Measurements from ENCODE around the gene CEP295NL. TPM values are rescaled to one million over a fixed set of nuclear protein-coding genes. Genes with fewer than 3 reads are reported as not detected.

Gene CEP295NL
- total RNA-seq, 1 experiment from 2014 or later = 2.0 TPM

DNA sequence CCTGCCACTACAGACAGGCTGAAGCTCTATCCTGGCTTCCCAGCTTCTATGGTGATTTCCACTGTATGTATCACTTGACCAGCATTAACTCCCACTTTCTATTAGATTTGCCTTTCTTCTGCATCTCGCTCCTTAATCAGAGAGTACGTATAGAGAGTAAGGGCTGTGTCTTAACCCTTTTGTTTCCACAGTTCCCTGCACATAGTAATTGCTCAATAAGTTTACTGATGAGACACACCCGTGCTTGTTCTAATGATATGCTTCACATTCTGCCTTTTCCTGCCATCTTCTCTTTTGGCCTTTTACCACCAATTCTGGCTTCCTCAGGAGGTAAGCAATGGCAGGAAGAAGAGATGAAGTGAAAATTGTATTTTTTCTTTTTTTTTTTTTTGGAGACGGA is 41.8 kb downstream of the CEP295NL start:
- intact Hi-C loops (cut with micrococcal nuclease; ENCODE audit: unreplicated experiment) = no loop called here
- POLR2A ChIA-PET = no interaction called here
- DNase-seq = no peak
- Histone ChIP-seq H3K27me3 (replicated peaks; ENCODE audit: control insufficient read depth, insufficient read depth, low read length) (no peaks in the 10 kb centered on the region), H3K4me1 (no peaks in the 10 kb centered on the region), H3K4me3 (ENCODE audit: low read depth, low read length) (no peak overlapping the region), H3K9me3 (no peaks in the 10 kb centered on the region), H3K36me3 (ENCODE audit: control insufficient read depth, insufficient read depth, low read length) (no peaks in the 10 kb centered on the region)
- no peak overlapping the region for H3K27ac Mint-ChIP-seq (ENCODE audit: unreplicated experiment)
- no TSS peak for BruUV-seq (replicated peaks)
- no peak overlapping the region for H3K4me3 Mint-ChIP-seq (ENCODE audit: unreplicated experiment)
- no peaks in the 10 kb centered on the region for H3K4me1 Mint-ChIP-seq (ENCODE audit: low read depth, unreplicated experiment)
- no peaks in the 10 kb centered on the region for H3K9me3 Mint-ChIP-seq (ENCODE audit: unreplicated experiment)
- TF ChIP-seq CTCF (IDR thresholded peaks at IDR 0.05; ENCODE audit: insufficient read depth in 1 of 2, low read depth in 1 of 2, low read length in 1 of 2, severe bottlenecking in 1 of 2, unreplicated experiment in 1 of 2) = no peak
- H3K27me3 Mint-ChIP-seq (ENCODE audit: insufficient read depth, unreplicated experiment) = no peaks in the 10 kb centered on the region
- CTCF ChIA-PET = no interaction called here
- H3K36me3 Mint-ChIP-seq (ENCODE audit: insufficient read depth, unreplicated experiment) = peaks cover 53% of the 10 kb centered on the region

DNA sequence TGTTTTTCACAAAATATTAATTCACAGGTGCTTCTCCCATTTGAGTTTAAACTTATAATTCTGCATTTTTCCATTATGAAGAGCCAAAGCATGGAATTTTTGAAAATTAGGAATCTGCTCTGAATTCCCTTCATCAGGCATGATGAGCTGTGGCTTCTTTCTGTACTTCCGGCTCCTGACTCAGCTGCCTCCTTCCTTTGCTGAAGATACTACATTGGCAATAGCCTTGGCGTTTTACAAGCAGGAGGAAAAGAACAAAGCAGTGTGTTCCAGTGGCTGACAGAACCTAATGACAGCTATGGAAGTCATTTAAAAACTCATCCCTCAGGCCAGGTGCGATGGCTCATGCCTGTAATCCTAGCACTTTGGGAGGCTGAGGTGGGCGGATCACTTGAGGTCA is 44.0 kb downstream of the CEP295NL start:
- H3K36me3 ChIP-seq (ENCODE audit: control insufficient read depth, insufficient read depth, low read length) = no peaks in the 10 kb centered on the region
- no peak overlapping the region for H3K4me3 ChIP-seq (ENCODE audit: low read depth, low read length)
- ChIA-PET CTCF (no interaction called here), POLR2A (no interaction called here)
- Mint-ChIP-seq H3K27me3 (ENCODE audit: insufficient read depth, unreplicated experiment) (no peaks in the 10 kb centered on the region), H3K27ac (ENCODE audit: unreplicated experiment) (no peak overlapping the region), H3K4me1 (ENCODE audit: low read depth, unreplicated experiment) (no peaks in the 10 kb centered on the region), H3K4me3 (ENCODE audit: unreplicated experiment) (no peak overlapping the region), H3K9me3 (ENCODE audit: unreplicated experiment) (no peaks in the 10 kb centered on the region), H3K36me3 (ENCODE audit: insufficient read depth, unreplicated experiment) (peaks cover 46% of the 10 kb centered on the region)
- H3K4me1 ChIP-seq = peaks cover 3% of the 10 kb centered on the region; the same call in 1 of the 2 replicates
- TF ChIP-seq CTCF (IDR thresholded peaks at IDR 0.05; ENCODE audit: insufficient read depth in 1 of 2, low read depth in 1 of 2, low read length in 1 of 2, severe bottlenecking in 1 of 2, unreplicated experiment in 1 of 2) = no peak
- no TSS peak for BruUV-seq (replicated peaks)
- no peaks in the 10 kb centered on the region for H3K9me3 ChIP-seq
- no peak for DNase-seq
- H3K27me3 ChIP-seq (replicated peaks; ENCODE audit: control insufficient read depth, insufficient read depth, low read length) = no peaks in the 10 kb centered on the region
- intact Hi-C loops (cut with micrococcal nuclease; ENCODE audit: unreplicated experiment) = no loop called here

DNA sequence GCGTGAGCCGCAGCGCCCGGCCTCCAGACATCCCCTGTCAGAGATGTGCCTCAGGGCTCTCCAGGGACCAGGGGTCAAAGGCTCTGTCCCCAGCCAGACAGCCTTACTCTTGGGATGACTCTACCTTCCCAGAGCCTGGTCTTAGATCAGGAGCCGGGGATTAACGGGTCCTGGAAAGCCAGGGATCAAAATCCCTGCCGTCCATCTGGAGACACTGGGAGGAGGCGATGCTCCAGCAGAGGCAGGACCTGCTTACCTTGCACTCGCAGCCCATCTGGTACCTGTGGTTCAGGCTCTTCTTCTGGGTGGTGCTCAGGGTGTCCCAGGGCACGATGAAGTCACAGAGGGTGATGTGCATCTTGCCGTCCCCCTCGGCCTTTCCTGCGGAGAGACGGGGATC is 45.7 kb downstream of the CEP295NL start:
- no peak overlapping the region for H3K4me3 ChIP-seq (ENCODE audit: low read depth, low read length)
- CTCF ChIA-PET = interaction anchor here (0.6 kb wide), 2 partner anchors 70 to 105 kb away, joined by 3 to 7 read pairs; no protein-coding TSS in a partner anchor
- no peak for DNase-seq
- no peak for TF ChIP-seq CTCF (IDR thresholded peaks at IDR 0.05; ENCODE audit: insufficient read depth in 1 of 2, low read depth in 1 of 2, low read length in 1 of 2, severe bottlenecking in 1 of 2, unreplicated experiment in 1 of 2)
- POLR2A ChIA-PET = no interaction called here
- H3K4me1 Mint-ChIP-seq (ENCODE audit: low read depth, unreplicated experiment) = no peaks in the 10 kb centered on the region
- H3K4me1 ChIP-seq = peaks cover 3% of the 10 kb centered on the region; the same call in 1 of the 2 replicates
- no peaks in the 10 kb centered on the region for H3K9me3 Mint-ChIP-seq (ENCODE audit: unreplicated experiment)
- no peak overlapping the region for H3K4me3 Mint-ChIP-seq (ENCODE audit: unreplicated experiment)
- H3K27ac Mint-ChIP-seq (ENCODE audit: unreplicated experiment) = no peak overlapping the region
- BruUV-seq (replicated peaks) = no TSS peak
- H3K27me3 Mint-ChIP-seq (ENCODE audit: insufficient read depth, unreplicated experiment) = no peaks in the 10 kb centered on the region
- H3K27me3 ChIP-seq (replicated peaks; ENCODE audit: control insufficient read depth, insufficient read depth, low read length) = no peaks in the 10 kb centered on the region
- no peaks in the 10 kb centered on the region for H3K36me3 ChIP-seq (ENCODE audit: control insufficient read depth, insufficient read depth, low read length)
- intact Hi-C loops (cut with micrococcal nuclease; ENCODE audit: unreplicated experiment) = no loop called here
- peaks cover 38% of the 10 kb centered on the region for H3K36me3 Mint-ChIP-seq (ENCODE audit: insufficient read depth, unreplicated experiment)
- no peaks in the 10 kb centered on the region for H3K9me3 ChIP-seq
